ENCODE results near the gene HAPLN1. TPM values are rescaled to one million over a fixed set of nuclear protein-coding genes. Genes with fewer than 3 reads are reported as not detected.

Gene HAPLN1
- total and polyA plus RNA-seq, 10 of the 15 experiments (the other 5 are each of a cell fraction or from before 2014, with no cell fraction given): 0.05 to 0.21 (median 0.17) TPM; not detected in 2

DNA sequence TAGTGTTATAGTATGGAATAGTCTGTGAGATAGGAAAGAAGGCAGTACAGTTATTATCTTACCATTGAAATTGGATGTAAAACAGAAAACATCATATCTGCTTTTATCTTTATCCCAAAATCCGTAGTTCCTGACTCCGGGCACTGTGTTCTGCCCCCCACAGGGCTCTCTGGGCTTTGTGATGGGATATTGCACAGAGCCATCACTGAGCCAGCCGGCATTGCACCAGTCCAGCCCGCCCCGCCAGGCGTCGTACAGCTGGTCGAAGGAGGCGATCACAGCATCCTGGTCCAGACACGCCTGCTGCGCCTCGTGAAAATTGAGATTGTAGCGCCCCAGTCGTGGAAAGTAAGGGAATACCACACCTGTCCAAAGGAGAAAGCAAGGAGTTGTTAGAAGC lies 76.4 kb downstream of the HAPLN1 start:
- no peak for ATAC-seq
- 74% methylated on average over 14 of the region's 14 CpGs for WGBS (ENCODE audit: insufficient coverage, insufficient replicate concordance, low lambda C conversion rate, missing lambda C conversion rate)
- ChIA-PET SMC1A (ENCODE audit: uncharacterized antibody, unreplicated experiment) (no interaction called here), POLR2A (no interaction called here), RAD21 (ENCODE audit: unreplicated experiment) (no interaction called here), CTCF (interaction anchor here (1.1 kb wide), 1 partner anchor 29 kb away, joined by 3 read pairs; no protein-coding TSS in a partner anchor)
- FAIRE-seq: no peak
- Histone ChIP-seq H3K79me2 (ENCODE audit: control insufficient read depth, insufficient read depth, low read length) (no peaks in the 10 kb centered on the region), H3K4me3 (no peak overlapping the region), H3K36me3 (ENCODE audit: control insufficient read depth in 2 of 2, insufficient read depth in 2 of 2, low read length in 1 of 2) (no peaks in the 10 kb centered on the region), H4K20me1 (ENCODE audit: control insufficient read depth, insufficient read depth) (no peaks in the 10 kb centered on the region), H3K27me3 (replicated peaks in 1 of 2; ENCODE audit: control insufficient read depth in 2 of 2, insufficient read depth in 2 of 2, low read length in 1 of 2) (no peaks in the 10 kb centered on the region), H3K4me1 (ENCODE audit: control insufficient read depth, insufficient read depth, low read length) (no peaks in the 10 kb centered on the region), H3K27ac (ENCODE audit: control insufficient read depth, insufficient read depth) (no peak overlapping the region), H3K9ac (ENCODE audit: control insufficient read depth, insufficient read depth, low read length) (no peak overlapping the region), H2AFZ (ENCODE audit: control insufficient read depth, low read depth, low read length) (no peak overlapping the region), H3K4me2 (ENCODE audit: control insufficient read depth, insufficient read depth) (no peak overlapping the region), H3K9me3 (replicated peaks; ENCODE audit: control insufficient read depth, insufficient read depth, low read length) (no peaks in the 10 kb centered on the region)
- in situ Hi-C loops (cut with MboI): no loop called here
- DNase-seq (ENCODE audit: low read depth, low spot score): no peak
- intact Hi-C loops (cut with micrococcal nuclease; ENCODE audit: unreplicated experiment): no loop called here
- TF ChIP-seq RAD21 (IDR thresholded peaks at IDR 0.05; ENCODE audit: insufficient read depth, low read depth, low read length) (no peak), EED (IDR thresholded peaks at IDR 0.05; ENCODE audit: low read depth) (no peak), RUNX3 (IDR thresholded peaks at IDR 0.05; ENCODE audit: low read length) (no peak), MYB (IDR thresholded peaks at IDR 0.05; ENCODE audit: borderline replicate concordance, low read depth, low read length) (no peak), HCFC1 (IDR thresholded peaks at IDR 0.05; ENCODE audit: low read length) (no peak), TCF7 (IDR thresholded peaks at IDR 0.05; ENCODE audit: borderline replicate concordance) (no peak), IKZF1 (conservative IDR thresholded peaks at IDR 0.05) (no peak)
- TF ChIP-seq, protein P1, sequence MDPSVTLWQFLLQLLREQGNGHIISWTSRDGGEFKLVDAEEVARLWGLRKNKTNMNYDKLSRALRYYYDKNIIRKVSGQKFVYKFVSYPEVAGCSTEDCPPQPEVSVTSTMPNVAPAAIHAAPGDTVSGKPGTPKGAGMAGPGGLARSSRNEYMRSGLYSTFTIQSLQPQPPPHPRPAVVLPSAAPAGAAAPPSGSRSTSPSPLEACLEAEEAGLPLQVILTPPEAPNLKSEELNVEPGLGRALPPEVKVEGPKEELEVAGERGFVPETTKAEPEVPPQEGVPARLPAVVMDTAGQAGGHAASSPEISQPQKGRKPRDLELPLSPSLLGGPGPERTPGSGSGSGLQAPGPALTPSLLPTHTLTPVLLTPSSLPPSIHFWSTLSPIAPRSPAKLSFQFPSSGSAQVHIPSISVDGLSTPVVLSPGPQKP (IDR thresholded peaks at IDR 0.05; ENCODE audit: low read depth, low read length): no peak
- TF ChIP-seq, protein P2, sequence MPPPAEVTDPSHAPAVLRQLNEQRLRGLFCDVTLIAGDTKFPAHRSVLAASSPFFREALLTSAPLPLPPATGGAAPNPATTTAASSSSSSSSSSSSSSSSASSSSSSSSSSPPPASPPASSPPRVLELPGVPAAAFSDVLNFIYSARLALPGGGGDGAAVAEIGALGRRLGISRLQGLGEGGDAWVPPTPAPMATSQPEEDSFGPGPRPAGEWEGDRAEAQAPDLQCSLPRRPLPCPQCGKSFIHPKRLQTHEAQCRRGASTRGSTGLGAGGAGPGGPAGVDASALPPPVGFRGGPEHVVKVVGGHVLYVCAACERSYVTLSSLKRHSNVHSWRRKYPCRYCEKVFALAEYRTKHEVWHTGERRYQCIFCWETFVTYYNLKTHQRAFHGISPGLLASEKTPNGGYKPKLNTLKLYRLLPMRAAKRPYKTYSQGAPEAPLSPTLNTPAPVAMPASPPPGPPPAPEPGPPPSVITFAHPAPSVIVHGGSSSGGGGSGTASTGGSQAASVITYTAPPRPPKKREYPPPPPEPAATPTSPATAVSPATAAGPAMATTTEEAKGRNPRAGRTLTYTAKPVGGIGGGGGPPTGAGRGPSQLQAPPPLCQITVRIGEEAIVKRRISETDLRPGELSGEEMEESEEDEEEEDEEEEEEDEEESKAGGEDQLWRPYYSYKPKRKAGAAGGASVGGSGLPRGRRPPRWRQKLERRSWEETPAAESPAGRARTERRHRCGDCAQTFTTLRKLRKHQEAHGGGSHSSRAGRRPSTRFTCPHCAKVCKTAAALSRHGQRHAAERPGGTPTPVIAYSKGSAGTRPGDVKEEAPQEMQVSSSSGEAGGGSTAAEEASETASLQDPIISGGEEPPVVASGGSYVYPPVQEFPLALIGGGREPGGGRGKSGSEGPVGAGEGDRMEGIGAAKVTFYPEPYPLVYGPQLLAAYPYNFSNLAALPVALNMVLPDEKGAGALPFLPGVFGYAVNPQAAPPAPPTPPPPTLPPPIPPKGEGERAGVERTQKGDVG (CRISPR knock-in tag; IDR thresholded peaks at IDR 0.05): no peak
- TF ChIP-seq, protein P3, sequence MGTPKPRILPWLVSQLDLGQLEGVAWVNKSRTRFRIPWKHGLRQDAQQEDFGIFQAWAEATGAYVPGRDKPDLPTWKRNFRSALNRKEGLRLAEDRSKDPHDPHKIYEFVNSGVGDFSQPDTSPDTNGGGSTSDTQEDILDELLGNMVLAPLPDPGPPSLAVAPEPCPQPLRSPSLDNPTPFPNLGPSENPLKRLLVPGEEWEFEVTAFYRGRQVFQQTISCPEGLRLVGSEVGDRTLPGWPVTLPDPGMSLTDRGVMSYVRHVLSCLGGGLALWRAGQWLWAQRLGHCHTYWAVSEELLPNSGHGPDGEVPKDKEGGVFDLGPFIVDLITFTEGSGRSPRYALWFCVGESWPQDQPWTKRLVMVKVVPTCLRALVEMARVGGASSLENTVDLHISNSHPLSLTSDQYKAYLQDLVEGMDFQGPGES (IDR thresholded peaks at IDR 0.05): no peak
- no TSS peak for BruUV-seq (replicated peaks)

Data from GM12878 (cell line).